Kidney epithelial cell (primary cell): ENCODE results near the gene ANAPC2. TPM values are rescaled to one million over a fixed set of nuclear protein-coding genes. Genes with fewer than 3 reads are reported as not detected.

Experiments
- DNase-seq: peaks from one replicate; pipeline ENCODE4 v3.0.0-alpha.2; 2010; ENCODE audit warnings: low read depth
- H3K27me3 ChIP-seq: 2 replicates; pipeline ENCODE4 v1.6.0; 2011; ENCODE audit warnings: low read length; ENCODE audit not compliant: control insufficient read depth, insufficient read depth
- H3K36me3 ChIP-seq: 2 replicates; pipeline ENCODE4 v1.5.1; 2011; ENCODE audit warnings: low read length; ENCODE audit not compliant: control insufficient read depth, insufficient read depth
- H3K4me3 ChIP-seq: 2 replicates; pipeline ENCODE4 v1.5.1; 2011; ENCODE audit warnings: low read depth, mild to moderate bottlenecking, control low read depth, low read length
- total RNA-seq: library from RNA; depleted of rRNA; stranded (reverse); fragments of >200 nt; gene quantifications from 2 replicates; pipeline ENCODE4 v1.2.3, GENCODE V29; 2015
- TF ChIP-seq, protein P1 (sequence below): IDR thresholded peaks from 2 replicates; pipeline ENCODE4 v1.5.1; 2011; ENCODE audit warnings: mild to moderate bottlenecking, moderate library complexity, low read length, control low read depth, inconsistent platforms; ENCODE audit not compliant: insufficient read depth, poor library complexity, severe bottlenecking

ANAPC2 gene
- total RNA-seq, 1 donor from 2014 or later, result 18.8 TPM

GRCh38 chr9:137234758-137235423 is 46.5 kb upstream of the ANAPC2 start:
- TF ChIP-seq, protein P1, sequence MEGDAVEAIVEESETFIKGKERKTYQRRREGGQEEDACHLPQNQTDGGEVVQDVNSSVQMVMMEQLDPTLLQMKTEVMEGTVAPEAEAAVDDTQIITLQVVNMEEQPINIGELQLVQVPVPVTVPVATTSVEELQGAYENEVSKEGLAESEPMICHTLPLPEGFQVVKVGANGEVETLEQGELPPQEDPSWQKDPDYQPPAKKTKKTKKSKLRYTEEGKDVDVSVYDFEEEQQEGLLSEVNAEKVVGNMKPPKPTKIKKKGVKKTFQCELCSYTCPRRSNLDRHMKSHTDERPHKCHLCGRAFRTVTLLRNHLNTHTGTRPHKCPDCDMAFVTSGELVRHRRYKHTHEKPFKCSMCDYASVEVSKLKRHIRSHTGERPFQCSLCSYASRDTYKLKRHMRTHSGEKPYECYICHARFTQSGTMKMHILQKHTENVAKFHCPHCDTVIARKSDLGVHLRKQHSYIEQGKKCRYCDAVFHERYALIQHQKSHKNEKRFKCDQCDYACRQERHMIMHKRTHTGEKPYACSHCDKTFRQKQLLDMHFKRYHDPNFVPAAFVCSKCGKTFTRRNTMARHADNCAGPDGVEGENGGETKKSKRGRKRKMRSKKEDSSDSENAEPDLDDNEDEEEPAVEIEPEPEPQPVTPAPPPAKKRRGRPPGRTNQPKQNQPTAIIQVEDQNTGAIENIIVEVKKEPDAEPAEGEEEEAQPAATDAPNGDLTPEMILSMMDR, result no peak
- Histone ChIP-seq H3K27me3 (peaks cover 46% of the 10 kb centered on the region), H3K4me3 (no peak overlapping the region), H3K36me3 (no peaks in the 10 kb centered on the region)
- DNase-seq, result no peak

- TF ChIP-seq, protein P1, result no peak
- no peaks in the 10 kb centered on the region for H3K36me3 ChIP-seq
Measured at GRCh38 chr9:137234055-137234697, 45.8 kb upstream of the ANAPC2 start.

GRCh38 chr9:137233143-137233980 is 45.0 kb upstream of the ANAPC2 start:
- DNase-seq, result no peak
- Histone ChIP-seq H3K36me3 (no peaks in the 10 kb centered on the region), H3K27me3 (peaks cover 60% of the 10 kb centered on the region), H3K4me3 (no peak overlapping the region)
- TF ChIP-seq, protein P1, result no peak

More at GRCh38 chr9:137234055-137234697, 45.8 kb upstream of the ANAPC2 start:
- no peak for DNase-seq
- H3K27me3 ChIP-seq, result peaks cover 52% of the 10 kb centered on the region
- H3K4me3 ChIP-seq, result no peak overlapping the region

DNA sequence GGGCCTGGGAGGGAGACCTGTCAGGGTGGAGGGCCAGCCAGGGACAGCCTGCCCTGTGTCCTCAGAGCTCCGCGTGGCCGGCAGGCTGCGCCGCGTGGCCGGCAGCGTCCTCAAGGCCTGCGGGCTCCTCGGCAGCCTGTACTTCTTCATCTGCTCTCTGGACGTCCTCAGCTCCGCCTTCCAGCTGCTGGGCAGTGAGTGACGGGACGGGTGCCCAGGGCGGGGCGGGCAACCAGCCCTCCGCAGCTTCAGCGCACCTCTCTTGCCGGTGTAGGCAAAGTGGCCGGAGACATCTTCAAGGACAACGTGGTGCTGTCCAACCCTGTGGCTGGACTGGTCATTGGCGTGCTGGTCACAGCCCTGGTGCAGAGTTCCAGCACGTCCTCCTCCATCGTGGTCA is 44.1 kb upstream of the ANAPC2 start:
- TF ChIP-seq, protein P1, result no peak
- DNase-seq, result no peak
- Histone ChIP-seq H3K4me3 (no peak overlapping the region), H3K36me3 (no peaks in the 10 kb centered on the region), H3K27me3 (peaks cover 64% of the 10 kb centered on the region)

DNA sequence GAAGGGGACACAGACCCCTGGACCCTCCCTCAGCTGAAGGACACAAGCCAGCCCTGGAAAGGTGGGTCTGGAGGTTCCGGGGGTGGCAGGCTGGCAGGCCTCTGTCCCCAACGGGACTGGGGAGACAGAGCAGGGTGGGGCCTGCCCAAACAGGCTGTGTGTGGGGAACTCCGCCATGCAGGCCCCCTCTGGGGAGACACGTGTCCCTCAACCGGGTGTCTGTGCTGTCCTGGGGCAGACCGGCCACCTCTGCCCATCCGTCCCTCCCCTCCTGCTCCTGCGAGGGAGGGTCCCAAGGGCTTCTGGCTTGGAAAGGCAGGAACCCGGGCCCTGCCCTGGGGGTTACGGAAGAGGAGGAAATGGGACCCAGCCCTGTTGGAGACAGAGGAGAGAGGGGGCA is 43.7 kb upstream of the ANAPC2 start:
- no peak for DNase-seq
- H3K4me3 ChIP-seq, result no peak overlapping the region
- peaks cover 64% of the 10 kb centered on the region for H3K27me3 ChIP-seq
- no peaks in the 10 kb centered on the region for H3K36me3 ChIP-seq
- TF ChIP-seq, protein P1, result no peak
